ENCODE results near the gene SLC22A23.

Gene SLC22A23

DNA sequence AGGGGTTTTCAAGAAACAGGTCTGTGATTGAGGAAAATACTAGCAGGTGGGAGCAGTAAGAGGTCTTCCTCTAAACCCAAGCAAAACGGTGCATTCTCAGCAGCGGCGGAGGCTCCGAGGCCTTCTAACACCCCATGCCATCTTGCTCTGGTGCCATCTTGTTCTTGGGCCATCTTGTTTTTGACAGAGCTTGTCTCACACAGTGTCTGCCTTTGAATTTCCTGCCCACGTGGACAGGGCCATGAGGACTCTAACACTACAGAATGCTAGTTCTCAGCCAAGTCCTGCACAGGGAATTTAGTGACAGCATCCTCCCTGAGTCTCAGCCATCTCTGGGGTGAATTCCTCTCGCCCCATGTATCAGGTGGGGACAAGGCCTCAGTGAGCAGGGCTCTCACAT lies 121.7 kb downstream of the SLC22A23 start:
- TF ChIP-seq, protein P1, sequence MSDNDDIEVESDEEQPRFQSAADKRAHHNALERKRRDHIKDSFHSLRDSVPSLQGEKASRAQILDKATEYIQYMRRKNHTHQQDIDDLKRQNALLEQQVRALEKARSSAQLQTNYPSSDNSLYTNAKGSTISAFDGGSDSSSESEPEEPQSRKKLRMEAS (IDR thresholded peaks at IDR 0.05), result no peak
- TF ChIP-seq NFIC (IDR thresholded peaks at IDR 0.05) (no peak), YY1 (IDR thresholded peaks at IDR 0.05; ENCODE audit: low read depth) (no peak), USF1 (IDR thresholded peaks at IDR 0.05) (no peak), CEBPB (IDR thresholded peaks at IDR 0.05) (no peak)

- TF ChIP-seq TEAD4 (IDR thresholded peaks at IDR 0.05), result no peak
- TF ChIP-seq CREB1 (IDR thresholded peaks at IDR 0.05; ENCODE audit: low read depth), result no peak
- TF ChIP-seq REST (IDR thresholded peaks at IDR 0.05; ENCODE audit: low read depth), result no peak
- TF ChIP-seq EP300 (IDR thresholded peaks at IDR 0.05; ENCODE audit: borderline replicate concordance), result no peak
- TF ChIP-seq TCF12 (IDR thresholded peaks at IDR 0.05; ENCODE audit: low read depth), result no peak
- TF ChIP-seq FOXM1 (IDR thresholded peaks at IDR 0.05; ENCODE audit: borderline replicate concordance, low read depth), result no peak
- no peak for TF ChIP-seq EGR1 (IDR thresholded peaks at IDR 0.05)
- TF ChIP-seq USF1 (IDR thresholded peaks at IDR 0.05), result no peak
- TF ChIP-seq, protein P1 (IDR thresholded peaks at IDR 0.05), result no peak
- TF ChIP-seq YY1 (IDR thresholded peaks at IDR 0.05; ENCODE audit: low read depth), result no peak
- TF ChIP-seq CEBPB (IDR thresholded peaks at IDR 0.05), result no peak
- TF ChIP-seq ZBTB7A (IDR thresholded peaks at IDR 0.05; ENCODE audit: low read depth), result no peak
- no peak for TF ChIP-seq TAF1 (IDR thresholded peaks at IDR 0.05; ENCODE audit: low read depth)
- no peak for TF ChIP-seq NFIC (IDR thresholded peaks at IDR 0.05)
Observed at GRCh38 chr6:3334555-3334954, 122.3 kb downstream of the SLC22A23 start.

DNA sequence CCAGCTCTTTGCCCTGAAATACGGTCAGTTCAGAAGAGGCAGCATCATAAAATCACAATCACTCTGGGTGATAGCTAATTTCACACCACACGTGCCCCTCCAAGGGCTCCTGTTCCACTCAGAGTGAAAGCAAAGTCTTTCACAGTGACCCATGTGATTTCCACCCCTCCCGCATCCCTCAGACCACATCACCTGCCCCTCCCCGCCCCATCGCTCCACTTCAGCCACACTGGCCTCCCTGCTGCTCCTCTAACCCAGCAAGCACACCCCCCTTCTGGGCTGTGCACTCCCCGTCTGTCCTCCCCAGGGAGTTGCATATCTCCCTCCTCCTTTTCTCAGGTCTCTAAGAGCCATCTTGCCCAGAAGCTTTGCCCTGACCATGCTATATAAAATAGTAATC lies 123.6 kb downstream of the SLC22A23 start:
- TF ChIP-seq USF1 (IDR thresholded peaks at IDR 0.05) (no peak), REST (IDR thresholded peaks at IDR 0.05; ENCODE audit: low read depth) (no peak), NFIC (IDR thresholded peaks at IDR 0.05) (no peak), EGR1 (IDR thresholded peaks at IDR 0.05) (no peak), TEAD4 (IDR thresholded peaks at IDR 0.05) (no peak), ZBTB7A (IDR thresholded peaks at IDR 0.05; ENCODE audit: low read depth) (no peak), CREB1 (IDR thresholded peaks at IDR 0.05; ENCODE audit: low read depth) (no peak), CEBPB (IDR thresholded peaks at IDR 0.05) (no peak), RAD21 (IDR thresholded peaks at IDR 0.05; ENCODE audit: low read depth) (no peak), FOXM1 (IDR thresholded peaks at IDR 0.05; ENCODE audit: borderline replicate concordance, low read depth) (no peak), TCF12 (IDR thresholded peaks at IDR 0.05; ENCODE audit: low read depth) (no peak), TAF1 (IDR thresholded peaks at IDR 0.05; ENCODE audit: low read depth) (no peak), YY1 (IDR thresholded peaks at IDR 0.05; ENCODE audit: low read depth) (no peak), EP300 (IDR thresholded peaks at IDR 0.05; ENCODE audit: borderline replicate concordance) (no peak)
- TF ChIP-seq, protein P1 (IDR thresholded peaks at IDR 0.05), result no peak

GRCh38 chr6:3331971-3332370 lies 124.9 kb downstream of the SLC22A23 start:
- no peak for TF ChIP-seq CEBPB (IDR thresholded peaks at IDR 0.05)
- TF ChIP-seq REST (IDR thresholded peaks at IDR 0.05; ENCODE audit: low read depth), result no peak
- TF ChIP-seq FOXM1 (IDR thresholded peaks at IDR 0.05; ENCODE audit: borderline replicate concordance, low read depth), result no peak
- TF ChIP-seq RAD21 (IDR thresholded peaks at IDR 0.05; ENCODE audit: low read depth), result no peak
- TF ChIP-seq ZBTB7A (IDR thresholded peaks at IDR 0.05; ENCODE audit: low read depth), result no peak
- TF ChIP-seq CREB1 (IDR thresholded peaks at IDR 0.05; ENCODE audit: low read depth), result no peak
- TF ChIP-seq TCF12 (IDR thresholded peaks at IDR 0.05; ENCODE audit: low read depth), result no peak
- TF ChIP-seq YY1 (IDR thresholded peaks at IDR 0.05; ENCODE audit: low read depth), result no peak
